NCI-H146 (cell line): ENCODE data around the gene CC2D2B.
"Not testable (repeated sequence)": the region's sequence is repeated elsewhere in the genome, so short reads cannot be mapped to it uniquely, and the experiment has no call there.

Experiments
- DNase-seq: peaks from one replicate; lab custom pipeline; 2025; lab: John Stamatoyannopoulos, UW

Gene CC2D2B

GRCh38 chr10:95907456-95908253 is at the start of gene CC2D2B:
TSS of gene CC2D2B (plus strand) at chr10:95907975. CDS start at chr10:95911324, 3,349 bp downstream.
- peak; percentile 82 for DNase-seq

- DNase-seq = no peak
These were observed 47.4 kb upstream of the CC2D2B start for GRCh38 chr10:95860166-95860940.

DNA sequence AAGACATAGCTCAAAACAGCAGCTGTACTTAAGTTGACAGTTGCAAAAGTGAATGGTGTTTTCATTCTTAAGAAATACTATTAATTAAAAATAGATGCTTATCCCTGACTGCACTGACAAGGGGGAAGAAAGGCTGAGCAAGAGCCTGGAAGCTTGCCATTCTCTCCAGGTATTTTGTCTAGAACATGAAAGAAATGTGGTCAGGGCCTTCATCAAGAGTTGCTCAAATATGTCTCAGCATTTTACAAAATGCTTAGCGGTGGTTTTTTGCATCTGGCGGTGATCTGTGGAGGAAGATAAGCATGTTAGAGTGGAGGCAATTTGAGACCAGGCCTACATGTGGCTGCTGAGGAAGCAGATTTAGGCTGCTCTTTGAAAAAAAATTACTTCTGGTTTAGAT is 46.4 kb upstream of the CC2D2B start:
- no peak for DNase-seq

DNA sequence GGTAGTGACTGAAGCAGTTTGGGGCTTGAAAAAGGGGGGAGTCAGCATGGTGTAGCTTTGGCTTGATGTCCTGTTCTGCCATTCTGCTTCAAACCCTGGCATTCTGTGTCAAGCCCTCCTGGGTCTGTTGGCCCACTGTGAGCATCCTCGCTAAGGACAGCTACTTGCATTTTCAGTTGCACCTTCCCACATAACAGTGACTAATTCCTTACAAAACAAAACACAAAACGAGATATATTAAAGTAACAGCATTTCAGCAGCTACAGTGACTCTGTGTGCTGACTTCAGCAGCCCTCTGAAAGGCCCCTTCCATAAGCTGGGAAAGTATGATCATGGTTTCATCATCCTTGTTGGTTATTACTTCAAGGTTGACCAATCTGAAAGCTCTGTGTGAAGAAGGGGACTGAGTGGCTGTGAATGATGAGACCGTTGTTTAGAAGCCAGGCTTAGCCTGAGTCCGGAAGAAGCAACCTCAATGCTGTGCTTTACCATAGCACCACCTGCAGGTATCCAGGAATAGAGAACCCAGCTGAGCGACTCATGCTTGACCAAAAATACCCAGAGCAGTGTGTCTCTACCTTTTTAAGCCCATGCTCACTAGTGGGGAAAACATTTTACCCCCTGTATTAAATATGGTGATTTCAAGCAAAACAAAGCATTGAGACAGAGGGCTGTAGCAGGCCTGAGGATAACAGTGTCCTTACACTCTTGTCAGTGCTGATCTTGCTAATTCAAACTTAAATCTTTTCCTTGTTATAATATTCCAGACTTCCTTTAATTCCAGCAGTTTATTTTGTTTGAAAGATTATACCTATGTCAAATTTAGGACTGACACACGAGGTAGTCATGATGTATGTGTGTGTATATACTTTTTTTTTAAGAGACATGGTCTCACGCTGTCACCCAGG is 42.6 kb upstream of the CC2D2B start:
- peak; percentile 35 for DNase-seq

GRCh38 chr10:95865814-95866466 is 41.8 kb upstream of the CC2D2B start:
- DNase-seq = no peak

- DNase-seq = no peak
These were observed 41.3 kb upstream of the CC2D2B start for GRCh38 chr10:95866467-95866842.

DNA sequence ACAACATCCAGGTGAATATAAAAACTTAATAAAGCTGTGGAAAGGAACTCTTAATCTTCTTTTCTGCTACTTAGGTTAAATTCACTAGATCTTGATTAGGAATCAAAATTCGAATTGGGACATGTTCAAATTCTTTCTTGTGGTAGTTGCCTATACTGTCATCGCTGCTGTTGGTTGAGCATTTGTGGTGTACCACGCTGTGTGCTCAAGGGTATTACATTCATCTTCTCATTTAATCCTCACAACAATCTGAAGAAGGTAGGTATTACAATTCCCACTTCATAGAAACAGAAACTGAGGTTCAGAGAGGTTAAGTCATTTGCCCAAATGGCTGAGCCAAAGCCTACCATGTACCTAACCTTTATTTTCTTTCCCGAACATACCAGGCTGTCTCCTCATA is 39.9 kb upstream of the CC2D2B start:
- no peak for DNase-seq

- DNase-seq = no peak
These were observed 35.5 kb upstream of the CC2D2B start for GRCh38 chr10:95872158-95872711.

DNA sequence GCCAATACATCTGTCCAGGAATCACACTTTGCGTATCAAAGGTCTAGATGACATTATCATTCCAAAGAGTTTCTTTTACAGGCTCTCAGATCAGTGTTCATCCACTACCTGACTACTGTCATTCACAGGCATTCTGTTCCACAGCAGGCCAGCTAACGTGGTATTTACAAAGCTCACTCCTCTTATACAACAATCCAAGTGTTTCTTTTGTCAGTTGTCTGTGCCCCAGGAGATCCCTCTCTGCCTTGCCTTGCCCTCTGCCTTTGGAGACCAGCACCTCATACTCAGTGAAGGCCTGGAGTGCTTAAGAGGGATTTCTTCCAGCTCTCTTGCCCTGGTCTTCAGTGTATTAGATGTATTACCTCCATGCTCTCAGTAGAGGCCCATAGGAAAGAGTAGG is 34.6 kb upstream of the CC2D2B start:
- no peak for DNase-seq

DNA sequence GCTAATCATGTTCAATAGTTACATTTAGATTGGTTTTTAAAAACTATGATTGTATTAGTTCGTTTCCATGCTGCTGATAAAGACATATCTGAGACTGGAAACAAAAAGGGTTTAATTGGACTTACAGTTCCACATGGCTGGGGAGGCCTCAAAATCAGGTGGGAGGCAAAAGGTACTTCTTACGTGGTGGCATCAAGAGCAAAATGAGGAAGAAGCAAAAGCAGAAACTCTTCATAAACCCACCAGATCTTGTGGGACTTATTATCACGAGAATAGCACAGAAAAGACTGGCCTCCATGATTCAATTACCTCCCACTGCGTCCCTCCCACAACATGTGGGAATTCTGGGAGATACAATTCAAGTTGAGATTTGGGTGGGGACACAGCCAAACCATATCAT is 34.1 kb upstream of the CC2D2B start:
- no peak for DNase-seq

- DNase-seq = not testable (repeated sequence)
These were observed 33.0 kb upstream of the CC2D2B start for GRCh38 chr10:95874783-95875182.

DNA sequence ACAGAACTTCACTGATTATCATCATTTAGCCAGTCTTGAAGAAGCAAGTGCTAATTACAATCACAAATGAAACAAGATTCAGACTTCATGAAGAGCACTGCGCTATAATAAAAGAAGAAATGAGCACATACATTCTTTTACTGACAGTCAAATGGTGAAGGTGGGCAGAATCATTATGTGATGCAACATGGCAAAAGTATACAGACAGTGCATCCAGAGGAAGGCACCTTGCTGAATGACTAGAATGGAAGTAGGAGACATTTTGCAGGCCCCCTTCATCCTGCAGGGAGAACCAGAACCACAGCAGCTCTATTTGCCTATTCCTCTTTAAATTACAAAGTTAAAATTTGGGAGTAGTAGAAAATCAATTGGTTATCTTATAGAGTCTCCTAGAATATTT is 31.0 kb upstream of the CC2D2B start:
- DNase-seq = no peak

DNA sequence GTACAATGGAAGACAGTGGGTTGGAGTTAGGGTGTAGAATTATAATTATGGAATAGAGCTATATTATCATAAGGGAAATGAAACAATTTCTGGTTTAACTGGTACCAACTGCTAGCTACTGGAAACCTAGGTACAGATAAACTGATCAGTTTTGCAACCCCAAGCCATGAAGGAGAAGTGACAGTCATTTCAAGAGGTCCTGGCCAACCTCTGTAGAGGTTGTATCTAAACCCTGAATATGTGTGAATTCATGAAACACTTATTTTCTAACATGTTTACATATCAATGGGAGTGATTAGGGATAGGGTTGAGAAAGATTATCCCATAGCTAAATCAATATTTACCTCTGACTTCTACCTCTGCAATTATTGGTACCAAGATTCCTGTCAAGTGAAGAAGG is 29.9 kb upstream of the CC2D2B start:
- no peak for DNase-seq

DNA sequence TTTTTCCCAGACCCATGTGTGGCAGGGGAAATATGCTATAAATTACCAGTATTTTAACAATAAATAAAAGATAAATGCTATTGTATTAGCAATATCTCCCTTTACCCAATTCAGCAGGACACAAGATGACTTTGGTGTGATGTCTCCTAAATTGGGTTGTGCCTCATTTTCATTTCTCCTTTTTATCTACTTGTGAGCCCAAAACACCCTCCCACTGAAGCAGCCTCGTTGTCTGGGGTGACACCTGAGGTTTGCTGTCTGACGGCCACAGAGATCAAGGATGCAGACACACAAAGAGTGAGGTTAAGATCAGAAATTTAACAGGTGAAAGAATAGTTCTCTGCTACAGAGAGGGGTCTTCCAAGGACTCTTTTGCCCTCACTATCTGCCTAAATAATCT is 27.1 kb upstream of the CC2D2B start:
- DNase-seq = no peak

- no peak for DNase-seq
These were observed 26.5 kb upstream of the CC2D2B start for GRCh38 chr10:95881316-95881715.

DNA sequence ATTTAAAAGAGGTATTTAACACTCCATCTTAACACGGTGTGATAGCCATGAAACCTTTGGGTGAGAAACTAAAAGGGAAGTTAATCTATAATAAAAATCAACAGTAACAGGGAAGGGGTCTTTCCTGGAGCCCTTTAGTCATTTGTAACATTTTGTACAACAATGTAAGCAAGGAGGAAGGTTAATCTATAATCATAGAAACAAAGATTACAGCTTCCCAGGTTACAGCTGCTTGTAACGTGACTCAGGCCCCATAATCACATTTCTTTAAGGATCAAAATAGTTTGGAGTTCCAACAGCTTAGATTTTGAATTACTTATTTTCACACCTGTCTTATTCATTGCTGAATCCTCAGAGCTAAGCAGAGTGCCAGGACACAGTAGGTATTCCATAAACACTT is 17.9 kb upstream of the CC2D2B start:
- no peak for DNase-seq

DNA sequence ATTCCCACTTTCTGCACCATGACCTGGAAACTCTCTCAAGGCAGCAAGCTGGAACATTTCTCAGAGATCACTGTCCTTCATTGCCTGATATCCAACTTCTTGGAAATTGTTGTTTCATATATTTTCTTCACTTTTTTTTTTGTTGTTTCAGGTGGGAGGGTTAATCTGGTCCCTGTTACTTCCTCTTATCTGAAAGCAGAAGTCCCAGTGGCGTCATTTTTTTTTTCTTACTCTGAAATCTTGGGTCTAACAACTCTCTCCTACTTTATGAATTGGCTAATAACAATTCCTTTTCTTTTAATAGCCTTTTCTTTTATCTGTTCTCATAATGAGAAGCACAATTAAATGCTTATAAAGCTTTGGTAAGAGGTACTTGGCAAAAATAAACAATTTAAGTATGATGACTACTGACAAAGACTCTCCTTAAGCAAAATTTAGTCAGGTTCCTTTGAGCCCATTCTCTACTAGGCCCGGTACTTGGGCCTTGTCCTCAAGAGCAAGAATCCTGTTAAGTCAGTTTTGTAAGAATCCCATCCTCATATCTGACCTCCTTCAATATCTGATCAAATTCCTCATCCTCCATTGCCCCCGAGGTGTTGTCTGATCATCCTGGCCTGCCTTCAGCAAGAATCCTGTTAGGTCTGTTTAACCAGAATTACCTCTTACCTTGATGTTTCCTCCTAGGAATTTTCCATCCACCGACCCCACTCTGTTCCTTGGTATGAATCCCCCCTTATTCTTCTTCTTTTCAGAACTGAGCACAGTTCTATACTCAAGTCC is 11.5 kb upstream of the CC2D2B start:
- no peak for DNase-seq

- not testable (repeated sequence) for DNase-seq
These were observed 1.7 kb upstream of the CC2D2B start for GRCh38 chr10:95905897-95906580.

GRCh38 chr10:95906677-95907455 is 909 bp upstream of the CC2D2B start:
- DNase-seq = peak; percentile 29
